GM12874 (cell line): Measurements from ENCODE around the gene SHROOM3.

Experiments
- CTCF ChIP-seq: IDR thresholded peaks from 2 replicates; pipeline ENCODE4 v1.5.1; 2011; ENCODE audit warnings: low read depth, mild to moderate bottlenecking, control low read depth, low read length, moderate library complexity; ENCODE audit not compliant: insufficient read depth

The SHROOM3 gene

GRCh38 chr4:76757418-76757939 is 322.4 kb downstream of the SHROOM3 start:
- no peak for TF ChIP-seq CTCF

GRCh38 chr4:76758290-76758882 is 323.4 kb downstream of the SHROOM3 start:
- peak; percentile 55 for TF ChIP-seq CTCF

GRCh38 chr4:76758996-76759395 is 324.0 kb downstream of the SHROOM3 start:
- TF ChIP-seq CTCF, result no peak

GRCh38 chr4:76760193-76760592 is 325.2 kb downstream of the SHROOM3 start:
- TF ChIP-seq CTCF, result no peak

- TF ChIP-seq CTCF, result no peak
Measured at GRCh38 chr4:76762137-76763130, 327.4 kb downstream of the SHROOM3 start.

GRCh38 chr4:76764251-76764650 is 329.2 kb downstream of the SHROOM3 start:
- no peak for TF ChIP-seq CTCF

- no peak for TF ChIP-seq CTCF
Measured at GRCh38 chr4:76765473-76766183, 330.6 kb downstream of the SHROOM3 start.
